Osteocyte (in vitro differentiated cells): ENCODE data around the gene EFCAB6. TPM values are rescaled to one million over a fixed set of nuclear protein-coding genes. Genes with fewer than 3 reads are reported as not detected.

Source experiments
- DNase-seq: peaks from one replicate; pipeline ENCODE4 v3.0.0; 2021; ENCODE audit warnings: mixed read lengths; ENCODE audit not compliant: unreplicated experiment; ENCODE audit errors: extremely low spot score
- H3K27ac Mint-ChIP-seq: one replicate; pipeline ENCODE4 v1.8.0; 2021; ENCODE audit warnings: mild to moderate bottlenecking, mixed read lengths; ENCODE audit not compliant: unreplicated experiment
- H3K27me3 Mint-ChIP-seq: one replicate; pipeline ENCODE4 v1.8.0; 2021; ENCODE audit warnings: mixed read lengths; ENCODE audit not compliant: unreplicated experiment
- H3K36me3 Mint-ChIP-seq: one replicate; pipeline ENCODE4 v1.8.0; 2021; ENCODE audit warnings: mixed read lengths; ENCODE audit not compliant: unreplicated experiment
- H3K4me1 Mint-ChIP-seq: one replicate; pipeline ENCODE4 v1.8.0; 2021; ENCODE audit warnings: mixed read lengths; ENCODE audit not compliant: unreplicated experiment
- H3K4me3 Mint-ChIP-seq: one replicate; pipeline ENCODE4 v1.8.0; 2021; ENCODE audit warnings: mild to moderate bottlenecking, moderate library complexity, mixed read lengths; ENCODE audit not compliant: unreplicated experiment
- H3K9me3 Mint-ChIP-seq: one replicate; pipeline ENCODE4 v1.8.0; 2021; ENCODE audit warnings: mixed read lengths; ENCODE audit not compliant: unreplicated experiment
- total RNA-seq: library from RNA; stranded (reverse); gene quantifications from 2 replicates; pipeline ENCODE4 v1.2.1, GENCODE V29; 2021
- TF ChIP-seq, protein P1 (sequence below): fragments of 200-600 bp; sonication (generic); IDR thresholded peaks from 2 replicates; pipeline ENCODE4 v1.5.0; 2021; ENCODE audit warnings: antibody characterized with exemption, mild to moderate bottlenecking, moderate library complexity

The EFCAB6 gene
- total RNA-seq, 1 donor from 2014 or later, result 1.4 TPM

DNA sequence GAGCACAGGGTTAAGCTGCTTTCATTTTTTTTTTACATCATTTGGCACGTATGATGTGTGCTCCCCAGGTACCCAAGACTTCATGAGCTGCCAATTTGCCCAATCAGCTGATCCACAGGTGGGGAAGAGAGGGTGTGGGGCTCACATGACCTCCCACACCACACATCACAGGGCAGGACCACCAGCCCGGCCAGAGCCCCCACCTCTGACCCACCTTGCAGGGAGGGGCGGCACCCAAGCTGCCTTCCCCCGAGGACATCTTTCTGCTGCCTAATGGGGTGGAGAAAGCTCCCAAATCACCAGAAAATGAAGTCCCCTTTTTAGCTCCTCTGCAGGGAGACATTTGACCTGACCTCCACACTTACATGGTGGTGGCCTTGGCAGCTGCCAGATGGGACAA lies 280.5 kb downstream of the EFCAB6 start:
- Mint-ChIP-seq H3K4me3 (no peak overlapping the region), H3K9me3 (no peaks in the 10 kb centered on the region)

DNA sequence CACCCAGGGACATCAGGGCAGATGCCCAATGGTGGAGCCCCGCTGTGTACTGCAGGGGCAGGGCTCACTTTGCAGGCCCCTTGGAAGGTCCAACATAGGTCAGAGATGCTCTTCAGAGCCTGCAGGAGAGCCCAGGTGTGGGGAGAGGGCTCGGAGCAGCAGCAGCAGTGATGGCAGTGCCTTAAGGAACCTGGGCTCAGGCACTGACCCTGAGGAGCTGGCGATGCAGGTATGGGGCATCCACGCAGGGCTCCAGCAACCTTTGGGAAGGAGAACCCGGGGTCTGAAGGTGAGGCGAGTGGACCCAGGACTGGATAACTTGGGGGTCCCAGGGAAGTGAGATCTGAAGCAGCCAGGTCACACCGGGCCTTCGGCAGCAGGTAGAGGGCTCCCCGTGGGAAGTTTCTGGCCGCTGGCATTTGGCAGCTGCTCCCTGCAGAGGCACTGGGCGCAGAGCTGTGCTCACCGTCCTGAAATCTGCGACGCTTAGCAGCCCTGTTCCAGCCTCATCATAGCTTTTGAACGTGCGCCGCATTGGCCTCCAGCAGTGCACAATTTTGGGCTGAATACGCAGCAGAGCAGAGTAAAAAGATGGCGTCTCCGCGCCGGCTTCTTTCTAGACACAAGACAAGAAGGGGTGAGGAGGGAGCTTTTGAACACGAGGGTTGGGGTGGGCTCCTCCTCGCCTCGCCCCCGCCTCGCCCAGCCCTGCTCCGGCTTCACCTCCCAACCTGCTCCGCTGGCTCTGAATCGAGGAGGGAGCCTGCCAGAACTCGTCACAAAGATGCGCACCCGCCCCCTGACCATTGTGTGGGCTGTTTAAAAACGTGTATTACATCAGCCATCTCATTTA lies 281.5 kb downstream of the EFCAB6 start:
- Mint-ChIP-seq H3K9me3 (no peaks in the 10 kb centered on the region), H3K27me3 (peaks cover 3% of the 10 kb centered on the region)
- DNase-seq, result no peak

More for the DNA sequence above, 280.5 kb downstream of the EFCAB6 start:
- Mint-ChIP-seq H3K27ac (no peak overlapping the region), H3K27me3 (no peaks in the 10 kb centered on the region), H3K36me3 (no peaks in the 10 kb centered on the region), H3K4me1 (no peaks in the 10 kb centered on the region)
- no peak for DNase-seq
- TF ChIP-seq, protein P1, sequence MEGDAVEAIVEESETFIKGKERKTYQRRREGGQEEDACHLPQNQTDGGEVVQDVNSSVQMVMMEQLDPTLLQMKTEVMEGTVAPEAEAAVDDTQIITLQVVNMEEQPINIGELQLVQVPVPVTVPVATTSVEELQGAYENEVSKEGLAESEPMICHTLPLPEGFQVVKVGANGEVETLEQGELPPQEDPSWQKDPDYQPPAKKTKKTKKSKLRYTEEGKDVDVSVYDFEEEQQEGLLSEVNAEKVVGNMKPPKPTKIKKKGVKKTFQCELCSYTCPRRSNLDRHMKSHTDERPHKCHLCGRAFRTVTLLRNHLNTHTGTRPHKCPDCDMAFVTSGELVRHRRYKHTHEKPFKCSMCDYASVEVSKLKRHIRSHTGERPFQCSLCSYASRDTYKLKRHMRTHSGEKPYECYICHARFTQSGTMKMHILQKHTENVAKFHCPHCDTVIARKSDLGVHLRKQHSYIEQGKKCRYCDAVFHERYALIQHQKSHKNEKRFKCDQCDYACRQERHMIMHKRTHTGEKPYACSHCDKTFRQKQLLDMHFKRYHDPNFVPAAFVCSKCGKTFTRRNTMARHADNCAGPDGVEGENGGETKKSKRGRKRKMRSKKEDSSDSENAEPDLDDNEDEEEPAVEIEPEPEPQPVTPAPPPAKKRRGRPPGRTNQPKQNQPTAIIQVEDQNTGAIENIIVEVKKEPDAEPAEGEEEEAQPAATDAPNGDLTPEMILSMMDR, result no peak

DNA sequence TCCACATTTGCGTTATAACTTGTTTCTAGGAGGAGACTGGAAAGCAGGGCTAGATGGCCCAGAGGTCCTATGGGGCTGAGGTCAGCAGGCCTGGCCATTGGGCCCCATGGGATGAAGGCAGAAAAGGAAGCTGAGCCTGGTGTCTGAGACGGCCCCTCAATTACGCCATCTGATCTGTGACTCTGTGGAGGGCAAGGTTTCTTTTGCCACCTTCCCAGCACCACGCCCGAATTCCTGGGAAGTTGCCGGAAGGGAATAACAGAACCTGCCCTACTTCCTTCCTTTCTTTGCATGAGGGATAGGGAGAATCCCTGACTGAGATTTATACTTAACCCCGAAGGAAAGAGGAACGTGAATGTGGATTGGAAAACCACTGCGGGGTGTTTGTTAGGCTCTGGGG lies 282.2 kb downstream of the EFCAB6 start:
- H3K4me1 Mint-ChIP-seq, result no peaks in the 10 kb centered on the region
- no peak overlapping the region for H3K27ac Mint-ChIP-seq
- H3K4me3 Mint-ChIP-seq, result no peak overlapping the region
- peaks cover 3% of the 10 kb centered on the region for H3K27me3 Mint-ChIP-seq
- no peak for DNase-seq
- no peaks in the 10 kb centered on the region for H3K36me3 Mint-ChIP-seq
- H3K9me3 Mint-ChIP-seq, result no peaks in the 10 kb centered on the region
- TF ChIP-seq, protein P1, result no peak

More for the DNA sequence above, 281.5 kb downstream of the EFCAB6 start:
- TF ChIP-seq, protein P1, result no peak
- Mint-ChIP-seq H3K36me3 (no peaks in the 10 kb centered on the region), H3K4me3 (no peak overlapping the region), H3K27ac (no peak overlapping the region), H3K4me1 (no peaks in the 10 kb centered on the region)

DNA sequence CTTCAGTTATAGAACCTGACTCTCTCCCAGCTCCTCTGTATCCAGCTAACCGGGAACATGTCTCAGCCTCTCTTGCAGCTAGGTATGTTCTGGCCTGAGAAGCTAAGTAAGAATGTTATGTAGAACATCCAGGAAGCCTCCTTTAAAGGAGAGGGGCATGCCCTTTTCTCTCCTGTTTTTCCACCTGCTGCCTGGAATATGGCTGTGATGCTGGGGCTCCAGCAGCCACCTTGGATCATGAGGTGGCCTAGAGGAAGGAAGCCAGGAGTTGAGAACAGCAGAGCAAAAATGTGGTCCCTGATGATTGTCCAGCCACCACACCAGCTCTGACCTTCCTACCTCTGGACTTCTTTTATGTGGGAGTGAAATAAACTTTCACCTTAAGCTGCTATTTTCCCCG lies 282.6 kb downstream of the EFCAB6 start:
- Mint-ChIP-seq H3K9me3 (no peaks in the 10 kb centered on the region), H3K27me3 (peaks cover 3% of the 10 kb centered on the region), H3K4me1 (no peaks in the 10 kb centered on the region), H3K27ac (no peak overlapping the region), H3K4me3 (no peak overlapping the region), H3K36me3 (no peaks in the 10 kb centered on the region)
- TF ChIP-seq, protein P1, result no peak
- DNase-seq, result no peak

DNA sequence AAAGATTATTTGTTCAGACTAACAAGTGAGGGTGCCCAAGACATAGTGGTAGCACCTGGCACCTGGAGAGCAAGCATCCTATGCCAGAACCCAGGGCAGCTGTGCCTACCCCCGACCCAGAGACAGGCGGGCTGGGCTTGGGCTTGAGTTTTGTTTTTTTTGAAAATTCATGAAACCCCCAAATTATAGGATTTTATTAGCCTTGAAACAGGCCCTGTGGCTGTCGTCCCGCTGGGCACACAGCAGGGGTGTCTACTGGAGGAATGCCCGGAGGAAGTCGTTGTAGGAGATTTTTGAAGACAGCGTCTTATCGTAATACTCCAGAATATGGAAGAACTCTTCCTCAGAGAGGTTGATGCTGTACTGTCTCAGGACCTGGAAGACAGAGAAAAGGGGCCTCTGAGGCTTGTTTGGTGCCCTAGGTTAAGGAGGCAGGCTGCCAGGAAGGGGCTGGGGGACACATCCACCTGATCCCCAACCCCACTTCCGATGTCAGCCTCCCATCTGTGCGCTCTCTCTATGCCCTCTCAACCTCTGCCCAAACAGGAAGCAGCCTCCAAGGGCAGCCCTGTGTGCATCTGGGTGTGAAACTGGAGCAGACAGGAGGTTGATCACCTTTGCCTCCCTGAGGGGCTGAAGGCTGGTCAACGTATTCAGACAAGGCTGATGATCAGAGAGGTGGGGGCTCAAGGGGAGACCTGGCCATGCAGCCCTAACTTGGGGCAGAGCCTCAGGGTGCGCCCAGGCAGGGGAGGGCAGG lies 283.3 kb downstream of the EFCAB6 start:
- no peaks in the 10 kb centered on the region for H3K4me1 Mint-ChIP-seq

More for the DNA sequence above, 283.3 kb downstream of the EFCAB6 start:
- TF ChIP-seq, protein P1, result no peak
- no peak for DNase-seq
- no peaks in the 10 kb centered on the region for H3K36me3 Mint-ChIP-seq
- H3K9me3 Mint-ChIP-seq, result no peaks in the 10 kb centered on the region
- no peak overlapping the region for H3K27ac Mint-ChIP-seq
- H3K27me3 Mint-ChIP-seq, result peaks cover 3% of the 10 kb centered on the region
- no peak overlapping the region for H3K4me3 Mint-ChIP-seq
